8988T (cell line): Measurements from ENCODE around the gene RECQL5.
"Not testable (repeated sequence)": the region's sequence is repeated elsewhere in the genome, so short reads cannot be mapped to it uniquely, and the experiment has no call there.

Source experiments
- DNase-seq: peaks from one replicate; pipeline ENCODE4 v3.0.0; 2011

Gene RECQL5

DNA sequence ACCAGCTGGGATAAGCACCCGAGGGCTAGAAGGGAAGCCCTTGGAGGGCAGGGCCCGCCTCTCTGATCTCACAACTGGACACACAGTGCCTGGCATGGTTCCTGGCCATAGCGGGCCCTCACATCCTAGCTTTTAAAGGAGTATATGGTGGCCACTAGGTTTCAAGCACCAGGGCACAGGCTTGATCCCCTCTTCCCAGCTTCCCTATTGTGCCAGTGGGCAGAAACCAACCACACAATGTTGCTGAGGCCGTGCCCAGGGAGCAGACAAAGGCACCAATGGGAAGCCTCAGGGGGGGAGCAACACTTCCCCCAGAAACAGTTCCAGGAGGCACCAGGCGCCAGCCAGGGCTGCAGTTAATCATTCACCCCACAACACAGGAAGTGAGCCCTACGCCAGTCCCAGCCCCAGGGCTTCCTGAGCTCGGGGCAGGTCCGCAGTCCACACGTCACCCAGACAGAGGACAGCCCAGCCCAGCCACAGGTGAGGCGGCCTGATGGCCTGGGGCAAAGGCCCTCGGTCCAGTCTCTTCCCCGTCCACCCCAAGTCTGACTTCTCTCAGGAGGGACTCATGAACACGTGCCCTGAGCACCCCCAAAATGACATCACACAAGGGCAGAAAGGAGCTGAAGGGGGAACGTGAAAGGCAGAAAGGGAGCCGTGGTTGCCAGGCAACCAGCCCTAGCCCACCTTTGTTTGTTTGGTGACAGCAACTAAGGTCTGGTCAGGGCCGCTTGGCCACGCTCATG, 20.9 kb downstream of the RECQL5 start:
- no peak for DNase-seq

DNA sequence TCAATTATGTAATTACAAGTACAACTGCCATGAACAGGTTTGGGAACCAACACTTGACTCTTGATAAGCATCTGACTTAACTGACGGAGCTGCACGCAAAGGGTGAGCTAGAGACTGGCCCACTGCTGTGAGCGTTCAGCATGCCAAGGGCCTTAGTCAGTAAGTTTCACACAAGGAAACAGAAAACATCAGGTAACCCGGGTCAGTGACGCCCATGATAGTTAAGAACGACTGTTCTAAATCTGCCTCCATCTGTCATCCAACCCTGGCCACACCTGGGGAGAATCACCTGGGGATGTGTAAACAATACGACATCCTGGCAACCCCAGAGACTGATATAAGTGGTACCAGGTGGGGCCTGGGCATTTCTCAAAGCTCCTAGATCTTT, 21.5 kb downstream of the RECQL5 start:
- peak; percentile 72 for DNase-seq

DNA sequence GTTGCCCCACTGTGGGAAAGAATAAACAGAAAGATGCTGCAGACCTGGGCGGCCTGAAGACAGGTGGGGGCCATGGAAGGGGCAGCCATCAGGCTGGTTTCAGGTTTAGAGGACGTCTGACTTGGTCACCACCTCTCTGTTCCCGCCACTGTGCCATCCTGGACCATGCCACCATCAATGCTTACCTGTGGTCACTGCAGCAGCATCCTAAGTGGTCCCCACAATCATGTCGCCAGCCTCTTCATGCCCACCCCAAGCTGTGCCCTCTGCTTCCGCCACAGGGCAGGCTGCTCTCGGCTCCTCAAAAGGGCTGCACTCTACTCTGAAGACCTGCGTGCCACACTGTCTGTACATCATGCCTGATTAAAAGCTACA, 23.3 kb downstream of the RECQL5 start:
- DNase-seq, result no peak

DNA sequence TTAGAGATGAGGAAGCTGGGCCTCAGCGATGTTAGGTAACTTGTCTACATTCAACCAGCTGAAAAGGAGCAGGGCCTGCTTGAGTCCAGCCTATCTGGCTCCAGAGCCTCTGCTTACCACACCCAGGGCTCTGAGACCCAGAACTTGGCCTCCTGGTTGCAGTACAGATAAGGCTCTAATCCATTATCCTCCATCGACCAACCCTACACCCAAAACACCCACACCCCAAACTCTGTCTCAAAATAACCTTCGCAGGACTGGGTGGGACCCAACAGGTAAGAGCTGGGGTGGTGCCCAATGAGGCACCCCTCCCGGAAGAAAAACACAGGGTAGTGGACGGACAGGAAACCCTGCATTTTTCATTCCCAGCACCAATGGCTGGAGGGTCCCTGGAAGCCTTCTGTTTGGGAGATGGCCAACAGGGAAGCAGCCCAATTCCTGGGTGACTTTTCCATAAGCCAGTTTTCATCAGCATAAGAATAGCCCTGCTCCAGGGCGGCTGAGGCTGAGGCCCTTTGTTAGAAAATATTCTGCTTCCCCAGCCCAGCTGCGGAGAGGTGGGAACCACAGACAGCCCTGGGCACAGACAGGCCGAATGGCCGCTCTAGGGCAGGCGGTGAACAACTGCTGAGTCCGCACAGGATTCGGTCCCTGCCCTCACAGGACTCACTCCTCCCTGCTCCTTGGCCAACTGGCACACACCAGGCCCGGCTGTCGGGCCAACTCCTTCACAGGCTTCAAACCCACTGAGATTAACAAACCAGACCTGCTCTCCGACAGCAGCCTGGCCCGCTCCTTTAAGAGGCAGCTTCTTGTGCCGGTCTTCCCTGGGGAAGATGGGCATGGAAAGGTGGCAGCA, 23.9 kb downstream of the RECQL5 start:
- DNase-seq, result no peak

DNA sequence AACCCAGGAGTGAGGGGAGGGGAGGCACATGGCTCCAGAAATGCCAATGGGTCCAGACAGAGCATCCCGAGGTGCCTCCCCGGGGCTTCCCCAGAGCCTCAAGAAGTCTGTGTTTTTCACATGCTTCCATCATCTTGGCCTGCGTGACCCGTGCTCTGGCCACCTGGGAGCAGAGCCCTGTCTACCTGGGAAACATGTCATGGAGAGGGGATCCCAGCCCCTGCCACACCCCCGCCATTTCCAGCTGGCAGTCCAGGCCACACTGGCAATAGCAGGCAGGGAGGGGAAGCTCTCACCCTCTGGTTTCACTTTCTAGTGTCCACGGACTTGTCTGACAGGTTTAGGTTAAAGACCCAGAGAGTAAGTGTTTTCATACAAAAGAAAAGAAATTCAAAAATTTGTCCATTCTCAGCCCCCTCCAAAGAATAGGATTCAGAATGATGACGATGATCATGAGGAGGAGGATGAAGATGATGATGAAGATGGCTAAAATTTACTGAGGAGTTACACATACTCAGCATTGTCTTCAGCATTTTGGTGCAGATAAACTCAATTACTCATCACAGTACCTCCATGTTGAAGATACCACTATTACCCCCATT, 24.7 kb downstream of the RECQL5 start:
- no peak for DNase-seq

DNA sequence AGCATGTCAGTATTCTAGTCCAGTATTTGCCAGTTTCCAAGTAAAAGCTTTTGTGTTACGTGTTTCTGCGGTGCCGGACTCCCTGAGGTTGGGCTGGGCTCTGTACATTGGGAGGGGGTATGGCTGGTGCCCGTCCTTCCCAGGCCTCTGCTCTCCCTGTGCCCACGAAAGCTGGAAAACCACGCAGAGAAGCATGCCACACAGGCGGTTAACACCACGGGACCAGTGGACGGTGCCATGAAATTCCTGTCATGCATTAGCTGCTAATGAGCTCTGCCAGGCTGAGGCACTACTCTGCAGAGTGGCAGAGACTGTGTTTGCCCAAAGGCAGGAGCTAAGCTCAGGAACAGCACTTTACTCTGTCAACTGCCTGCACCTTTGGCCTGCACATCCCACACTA, 25.6 kb downstream of the RECQL5 start:
- DNase-seq, result no peak

DNA sequence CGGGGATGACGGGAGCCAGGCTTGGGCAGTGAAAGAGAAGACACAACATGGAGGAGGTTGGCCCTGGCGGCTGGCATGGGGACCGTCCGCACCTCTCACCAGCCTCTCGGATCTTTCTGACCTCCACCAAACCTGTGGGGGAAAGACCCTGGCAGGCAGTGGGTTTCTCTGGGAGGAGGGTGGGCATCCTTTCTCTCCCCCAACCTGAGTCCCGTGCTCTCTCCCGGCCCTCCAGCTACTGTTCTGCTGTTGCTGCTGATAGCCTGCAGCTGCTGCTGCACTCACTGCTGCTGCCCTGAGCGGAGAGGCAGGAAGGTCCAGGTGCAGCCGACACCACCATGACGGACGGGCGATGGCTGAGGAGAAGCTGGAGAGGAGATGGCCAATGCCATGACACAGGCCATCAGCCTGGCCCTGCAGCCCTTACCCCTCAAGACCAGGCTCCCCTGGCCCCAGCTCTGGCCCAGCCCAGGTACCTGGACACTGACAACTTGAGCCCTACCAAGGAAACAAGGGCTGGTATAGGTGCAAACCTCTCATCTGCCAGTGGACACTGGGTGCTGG, 26.3 kb downstream of the RECQL5 start:
- no peak for DNase-seq

DNA sequence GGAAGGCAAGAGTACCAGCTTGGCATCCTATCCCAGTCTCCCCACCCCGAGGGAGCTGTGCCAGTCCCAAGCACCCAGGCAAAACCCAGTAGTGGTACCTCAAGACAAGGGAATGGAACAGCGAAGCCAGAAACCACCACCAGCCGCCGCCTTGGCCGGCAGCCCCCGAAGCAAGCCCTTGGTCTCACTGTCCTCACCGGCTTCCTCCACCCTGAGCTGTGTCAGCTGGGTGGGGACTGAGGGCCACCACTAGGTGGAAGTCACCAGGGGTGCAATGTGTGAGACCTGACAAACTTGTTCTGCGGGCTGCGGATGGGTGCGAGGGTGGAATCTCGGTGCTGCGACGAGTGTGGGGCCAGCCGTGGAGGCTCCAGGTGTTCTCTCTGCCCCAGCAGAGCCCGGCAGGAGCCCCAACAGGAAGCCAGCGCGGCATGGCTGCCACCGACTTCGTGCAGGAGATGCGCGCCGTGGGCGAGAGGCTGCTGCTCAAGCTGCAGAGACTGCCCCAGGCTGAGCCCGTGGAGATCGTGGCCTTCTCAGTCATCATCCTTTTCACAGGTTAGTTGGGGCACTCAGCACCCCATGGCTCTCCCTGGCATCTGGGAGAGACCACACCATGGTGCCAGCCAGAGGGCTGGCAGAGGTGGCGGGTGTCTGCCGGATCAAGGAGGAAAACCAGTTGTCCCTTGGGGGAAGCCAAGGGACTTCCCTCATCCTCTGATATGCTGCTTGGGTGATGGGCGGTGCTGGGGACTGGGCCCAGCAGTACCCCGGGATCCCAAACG, 27.0 kb downstream of the RECQL5 start:
- no peak for DNase-seq

DNA sequence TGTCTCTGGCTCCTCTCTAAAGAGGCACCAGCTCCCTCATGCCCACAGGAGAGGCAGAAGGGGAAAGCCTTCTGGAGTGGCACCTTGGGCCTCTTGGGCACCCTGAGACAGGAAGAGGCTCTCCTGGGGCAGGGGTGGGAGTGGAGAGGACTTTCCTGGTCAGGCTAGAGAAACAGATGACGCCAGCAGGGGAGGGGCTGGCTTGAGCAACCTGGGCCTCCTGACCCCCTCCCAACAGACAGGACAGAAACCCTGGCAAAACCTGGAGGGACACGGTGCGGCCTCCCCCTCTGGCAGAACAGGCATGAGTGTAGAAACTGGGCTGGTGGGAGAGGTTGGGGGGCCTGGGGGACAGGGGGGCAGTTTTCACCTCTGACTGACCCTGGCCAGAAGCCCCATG, 27.6 kb downstream of the RECQL5 start:
- DNase-seq, result no peak

DNA sequence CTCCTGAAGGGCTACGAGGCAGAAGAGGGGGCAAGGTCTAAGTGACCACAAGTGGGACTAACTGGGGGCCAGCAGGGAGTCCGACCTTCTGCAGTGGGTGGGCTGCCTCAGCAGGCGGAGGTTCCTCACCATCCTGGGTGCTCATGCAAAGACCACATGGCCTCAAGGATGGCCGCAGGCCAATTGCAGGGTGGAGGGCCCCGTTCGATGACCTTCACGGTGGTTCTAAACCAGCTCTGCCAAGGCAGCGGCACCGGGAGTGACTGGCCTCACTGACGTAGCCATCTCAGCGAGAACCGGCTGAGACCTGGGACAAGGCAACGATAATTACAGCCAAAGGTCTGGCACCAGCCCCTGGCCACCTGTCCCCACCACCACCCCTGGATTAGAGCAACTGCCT, 28.1 kb downstream of the RECQL5 start:
- no peak for DNase-seq

DNA sequence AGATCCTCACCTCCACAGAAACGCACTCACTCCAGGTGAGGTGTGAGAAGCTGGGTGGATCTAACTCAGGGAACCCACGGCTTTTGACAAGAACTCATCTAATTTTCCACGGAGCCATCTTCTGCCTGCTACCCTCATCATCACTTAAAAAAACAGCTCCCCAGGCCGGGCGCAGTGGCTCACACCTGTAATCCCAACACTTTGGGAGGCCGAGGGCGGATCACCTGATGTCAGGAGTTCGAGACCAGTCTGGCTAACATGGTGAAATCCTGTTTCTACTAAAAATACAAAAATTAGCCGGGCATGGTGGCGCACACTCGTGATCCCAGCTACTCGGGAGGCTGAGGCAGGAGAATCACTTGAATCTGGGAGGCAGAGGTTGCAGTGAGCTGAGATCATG, 28.9 kb downstream of the RECQL5 start:
- DNase-seq, result not testable (repeated sequence)

DNA sequence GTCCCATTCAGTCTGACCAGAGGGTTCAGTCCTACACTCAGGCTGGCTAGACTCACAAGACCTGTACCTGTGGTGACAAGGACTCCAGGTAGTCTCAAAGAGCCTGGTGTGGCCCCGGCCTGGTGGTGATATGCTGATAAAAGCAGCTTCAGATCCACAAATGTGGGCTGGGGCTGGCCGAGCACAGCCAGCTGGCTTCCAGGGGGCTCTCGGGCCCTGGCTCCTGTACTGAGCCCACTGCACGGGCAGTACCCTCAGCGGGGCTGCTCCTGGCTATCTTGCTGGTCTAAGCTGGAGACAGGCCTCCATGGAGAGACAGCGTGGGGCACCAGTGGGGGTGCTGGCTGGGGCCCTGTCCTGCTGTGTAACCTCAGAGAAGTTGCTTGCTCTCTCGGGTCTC, 29.4 kb downstream of the RECQL5 start:
- peak; percentile 13 for DNase-seq

DNA sequence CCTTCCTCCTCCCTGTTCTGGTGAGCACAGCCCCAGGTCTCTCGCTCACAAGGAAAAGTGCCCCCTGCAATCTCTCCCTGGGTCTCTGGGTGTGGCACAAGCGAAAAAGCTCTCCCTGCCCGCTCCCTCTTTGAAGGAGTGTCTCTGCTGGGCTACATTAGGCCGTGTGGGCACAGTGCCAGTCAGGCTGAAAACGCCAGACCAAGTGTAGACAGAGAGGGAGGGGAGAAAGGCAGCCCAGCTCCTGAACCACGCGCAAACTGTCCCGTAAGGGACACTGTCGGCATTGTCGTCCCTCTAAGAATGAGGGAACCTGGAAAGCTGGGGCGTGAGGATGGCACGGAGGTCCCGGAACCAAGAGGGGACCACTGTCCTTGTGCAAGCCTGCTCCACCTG, 29.8 kb downstream of the RECQL5 start:
- no peak for DNase-seq

DNA sequence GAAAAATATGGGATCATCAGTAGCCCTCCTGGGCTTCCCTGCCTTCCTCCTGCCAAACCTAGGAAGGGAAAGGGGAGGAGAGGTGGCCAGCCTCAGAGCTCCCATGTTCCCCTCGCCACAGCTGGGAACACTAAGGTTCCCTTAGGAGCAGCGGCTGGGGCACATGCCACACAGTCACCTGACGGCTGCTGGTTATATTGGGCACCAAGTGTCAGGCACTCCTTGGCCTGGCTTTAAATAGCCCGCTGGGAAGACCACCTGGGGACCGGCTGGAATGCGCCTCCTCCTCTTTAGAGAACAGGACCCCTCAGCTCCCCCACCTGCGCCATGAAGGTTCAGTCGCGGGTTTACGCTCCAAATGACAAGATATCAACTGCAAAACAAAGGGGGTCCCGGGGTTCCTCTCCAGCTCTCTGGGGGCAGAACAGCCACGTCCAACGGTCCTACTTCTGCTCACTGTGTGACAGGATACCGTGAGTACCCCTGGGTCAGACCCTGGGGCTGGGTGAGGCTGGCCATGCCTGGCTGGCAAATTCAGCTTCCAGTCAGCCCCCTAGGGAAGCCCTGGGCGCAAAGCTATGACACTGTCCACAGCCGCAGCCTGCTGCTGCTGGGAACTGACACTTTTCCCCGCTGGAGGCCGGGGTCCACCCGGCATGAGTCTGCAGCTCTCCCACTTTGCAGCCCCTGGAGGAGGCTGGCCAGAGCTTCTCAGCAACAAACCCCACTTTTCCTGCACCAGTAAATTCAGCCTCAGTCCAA, 30.4 kb downstream of the RECQL5 start:
- DNase-seq, result peak; percentile 11

DNA sequence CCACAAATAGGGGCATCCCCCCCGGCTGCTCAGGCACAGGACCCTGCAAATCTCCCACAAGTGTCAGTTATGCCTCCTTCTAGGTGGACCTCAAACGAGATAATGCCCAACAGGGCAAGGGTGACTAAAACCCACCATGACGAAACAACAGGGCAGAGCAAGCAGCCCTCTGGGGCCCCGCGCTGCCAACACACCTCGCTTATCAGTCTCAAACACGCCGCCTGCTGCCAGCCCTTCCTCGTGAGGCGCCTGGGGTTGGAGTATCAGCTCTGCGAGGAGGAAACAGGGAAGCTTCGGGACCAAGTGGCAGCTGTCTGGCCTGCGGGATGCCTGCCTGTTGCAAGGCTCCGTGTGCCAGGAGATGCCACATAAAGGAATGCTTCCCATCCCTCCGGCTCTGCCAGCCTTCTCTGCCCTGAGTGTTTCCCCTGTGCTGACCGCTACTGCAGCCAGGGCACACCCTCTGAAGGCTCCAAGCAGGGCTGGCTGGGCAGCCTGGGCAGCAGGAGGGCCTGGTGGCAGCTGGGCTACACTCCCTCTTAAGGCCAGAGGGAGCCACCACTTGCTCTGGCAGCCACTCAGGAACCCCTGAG, 31.2 kb downstream of the RECQL5 start:
- DNase-seq, result peak; percentile 11

DNA sequence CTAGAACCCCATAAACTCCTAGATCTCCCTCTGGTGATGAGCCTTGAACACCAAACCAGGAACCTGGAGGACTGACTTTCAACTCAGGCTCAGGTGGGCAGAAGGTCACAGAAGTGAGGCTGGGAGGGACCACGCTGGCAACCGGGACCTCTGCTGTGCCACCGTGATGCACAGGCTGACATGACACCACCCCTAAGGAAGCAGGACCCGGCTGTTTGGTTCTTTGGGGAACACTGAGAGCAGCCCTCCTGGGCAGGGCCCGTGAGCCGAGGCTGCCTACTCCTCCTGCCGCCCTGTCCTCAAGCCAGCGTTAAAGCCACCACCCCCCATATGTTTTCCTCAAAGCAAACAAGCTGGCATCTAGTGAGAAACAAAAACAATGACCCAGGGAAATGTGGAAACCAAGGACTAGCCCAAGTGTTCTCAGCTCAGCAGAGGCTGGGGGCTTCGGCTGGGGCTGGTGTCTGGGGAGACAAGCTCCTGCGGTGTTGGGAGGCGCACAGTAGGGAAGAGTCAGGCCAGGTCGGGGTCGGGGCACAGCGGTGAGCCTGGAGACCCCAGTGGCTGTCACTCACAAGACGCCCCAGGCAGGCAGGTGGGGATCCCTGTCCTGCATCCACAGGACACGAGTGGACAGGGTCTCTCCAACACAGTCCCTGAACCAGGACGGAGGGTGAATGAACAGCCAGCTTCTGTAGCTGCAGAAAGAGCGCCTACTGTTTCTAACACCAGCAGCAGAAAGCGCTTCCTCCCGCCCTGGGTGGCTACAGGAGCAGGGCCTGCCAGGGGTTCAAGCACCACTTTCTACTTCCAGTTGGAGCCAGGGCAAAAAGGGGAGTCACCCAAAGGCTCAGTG, 32.0 kb downstream of the RECQL5 start:
- no peak for DNase-seq

DNA sequence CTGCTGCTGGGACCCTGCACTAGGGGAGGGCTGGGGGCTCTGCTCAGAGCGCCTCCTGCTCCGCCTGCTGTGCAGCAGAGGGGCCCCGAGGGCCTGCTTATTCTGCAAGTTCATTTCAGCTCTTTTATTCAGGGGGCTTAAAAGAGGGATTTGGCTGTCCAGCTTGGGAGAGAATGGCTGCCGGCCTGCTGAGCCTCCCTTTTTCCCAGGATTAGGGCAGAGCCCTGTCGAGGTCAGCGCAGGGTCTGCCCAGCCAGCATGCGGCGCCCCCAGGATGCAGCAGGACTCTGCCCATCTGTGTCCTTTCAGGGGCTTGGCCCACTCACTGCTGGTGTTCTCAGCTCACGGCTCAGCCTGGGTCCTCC, 32.6 kb downstream of the RECQL5 start:
- no peak for DNase-seq

DNA sequence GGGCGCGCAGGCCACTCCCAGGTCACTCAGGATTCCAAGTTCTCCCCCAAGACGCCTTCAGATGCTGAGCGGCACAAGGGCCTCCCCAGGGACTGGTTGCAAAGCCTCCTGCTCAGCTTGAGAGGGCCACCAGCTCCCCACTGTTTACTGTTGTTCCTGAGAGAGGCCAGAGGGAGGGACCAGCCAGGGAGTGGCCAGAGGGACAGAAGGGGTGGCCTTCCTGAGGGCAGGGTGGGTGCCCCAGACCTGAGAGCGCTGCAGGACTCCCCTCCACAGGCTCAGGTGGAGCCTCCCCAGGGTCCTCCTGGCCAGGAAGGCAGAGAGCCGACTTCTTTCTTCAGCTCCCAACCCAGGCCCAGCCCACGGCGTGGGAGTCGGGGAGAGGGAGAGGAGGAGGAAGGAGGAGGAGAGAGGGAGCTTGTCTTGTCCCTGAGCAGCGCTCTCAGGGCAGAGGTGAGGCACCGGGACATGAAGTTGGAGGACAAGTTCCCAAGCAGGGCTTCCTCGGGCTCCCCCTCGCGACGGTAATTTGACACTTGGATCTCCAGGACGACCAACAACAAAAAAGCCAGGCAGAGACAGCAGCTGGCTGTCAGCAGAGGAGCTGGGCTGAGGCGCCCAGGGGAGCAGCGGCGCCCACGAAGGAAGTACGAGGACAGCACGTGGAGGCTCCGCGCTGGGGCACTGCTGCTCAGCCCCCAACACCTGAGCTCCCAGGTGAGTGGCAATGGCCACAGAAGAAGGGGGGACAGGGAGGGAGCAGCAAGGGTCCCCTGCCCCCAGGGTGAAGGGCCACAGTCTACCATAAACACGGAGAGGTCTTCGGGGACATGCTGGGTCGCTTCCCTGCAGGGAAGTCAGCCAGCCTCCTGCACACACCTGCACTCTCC, 33.2 kb downstream of the RECQL5 start:
- peak; percentile 90 for DNase-seq

DNA sequence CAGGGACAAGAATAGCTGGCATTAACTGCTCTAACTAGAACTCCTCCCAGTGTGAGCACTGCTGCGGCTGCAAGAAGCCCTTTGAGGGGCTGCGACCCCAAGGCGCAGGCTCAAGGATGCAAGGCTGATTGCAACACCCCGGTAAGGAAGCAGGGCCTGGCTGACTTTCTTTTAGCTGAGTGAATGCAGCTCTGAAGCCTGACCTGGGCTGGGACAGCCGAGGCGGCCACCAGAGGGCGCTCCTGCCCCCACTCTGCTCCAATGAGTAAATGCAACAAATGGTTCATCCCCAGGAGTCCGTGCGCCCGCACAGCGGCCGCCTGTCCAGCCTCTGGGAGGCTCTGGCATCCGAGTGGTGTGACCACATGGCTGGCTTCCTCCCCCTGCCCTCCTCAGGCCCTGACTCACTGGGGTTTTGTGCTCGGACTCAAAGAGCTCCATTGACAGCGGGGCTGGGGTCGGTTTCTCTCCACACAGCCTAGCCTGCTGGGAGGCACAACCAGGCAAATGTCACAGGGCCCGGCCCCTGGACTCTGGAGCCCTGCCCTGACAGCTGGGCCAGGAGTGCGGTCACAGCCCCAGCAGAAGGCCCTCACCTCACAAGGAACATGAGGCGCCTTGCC, 34.0 kb downstream of the RECQL5 start, which contains the start of gene SMIM5:
TSS of gene SMIM5 (plus strand) at position 572 of the 623 bp plus-strand sequence. CDS start 6,768 bp downstream, outside the sequence.
- peak; percentile 90 for DNase-seq
